GM18870 (cell line): ENCODE data around the gene CDKL4.
"Not testable (repeated sequence)": the region's sequence is repeated elsewhere in the genome, so short reads cannot be mapped to it uniquely, and the experiment has no call there.

Experiments used
- ATAC-seq: cut with Tn5 transposase; IDR thresholded peaks from one replicate; pipeline ENCODE4 v1.9.1; 2021; ENCODE audit warnings: moderate library complexity; ENCODE audit not compliant: unreplicated experiment

Gene CDKL4

DNA sequence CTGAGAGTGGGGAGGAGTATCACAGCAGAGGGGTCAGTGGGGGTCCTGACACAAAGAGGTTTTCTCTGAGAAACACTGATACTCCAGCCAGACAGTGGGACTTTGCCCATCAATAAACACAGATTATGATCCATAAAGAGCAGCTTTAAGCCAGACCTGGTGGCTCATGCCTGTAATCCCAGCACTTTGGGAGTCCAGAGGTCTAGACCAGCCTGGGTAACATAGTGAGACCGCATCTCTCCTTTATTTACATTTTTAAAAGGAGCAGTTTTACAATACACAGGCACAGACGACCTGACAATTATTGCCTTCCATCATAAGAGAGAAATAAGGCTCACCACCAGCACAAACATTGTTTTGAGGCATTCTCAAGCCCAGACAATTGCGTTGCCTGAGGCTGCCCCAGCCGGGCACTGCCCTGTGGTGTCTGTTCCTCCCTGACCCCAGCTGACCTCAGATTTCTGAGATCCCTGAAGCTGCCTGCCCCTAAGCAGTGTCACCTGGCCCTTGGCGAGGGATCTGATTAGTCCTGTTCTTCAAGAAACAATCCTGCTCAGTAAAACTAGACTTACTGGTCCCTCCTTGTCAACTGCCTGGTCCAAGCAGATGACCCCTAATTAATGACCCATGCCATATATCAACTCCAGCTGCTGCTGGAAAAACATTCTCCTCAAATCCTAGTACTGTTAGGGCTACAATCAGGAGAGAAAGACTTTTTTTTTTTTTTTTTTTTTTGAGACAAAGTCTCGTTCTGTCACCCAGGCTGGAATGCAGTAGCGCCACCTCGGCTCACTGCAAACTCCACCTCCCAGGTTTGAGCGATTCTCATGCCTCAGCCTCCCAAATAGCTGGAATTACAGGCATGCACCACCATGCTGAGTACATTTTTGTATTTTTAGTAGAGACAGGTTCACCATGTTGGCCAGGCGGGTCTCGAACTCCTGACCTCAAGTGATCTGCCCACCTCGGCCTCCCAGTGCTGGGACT lies 63.5 kb downstream of the CDKL4 start:
- no peak for ATAC-seq

- no peak for ATAC-seq
Measured at GRCh38 chr2:39178756-39179155, 65.0 kb downstream of the CDKL4 start.

DNA sequence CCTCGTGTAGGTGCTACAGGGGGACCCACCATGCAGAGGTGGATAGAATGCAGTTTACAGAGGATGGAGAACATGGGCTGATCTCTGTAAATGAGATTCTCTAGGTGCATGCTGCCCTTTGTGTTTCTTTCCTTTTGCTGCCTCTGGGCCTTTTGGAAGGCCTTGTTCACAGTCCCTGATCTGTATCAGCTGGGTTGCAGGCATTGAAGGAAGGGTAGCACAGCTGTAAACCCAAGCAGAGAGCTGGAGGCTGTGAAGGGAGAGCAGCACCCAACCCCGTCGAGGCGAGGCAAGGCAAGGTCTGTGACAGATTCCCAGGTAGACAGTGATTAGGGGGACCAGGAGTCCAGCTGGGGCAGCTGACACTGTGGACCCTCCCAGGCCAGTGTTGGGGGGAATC lies 66.8 kb downstream of the CDKL4 start:
- no peak for ATAC-seq

DNA sequence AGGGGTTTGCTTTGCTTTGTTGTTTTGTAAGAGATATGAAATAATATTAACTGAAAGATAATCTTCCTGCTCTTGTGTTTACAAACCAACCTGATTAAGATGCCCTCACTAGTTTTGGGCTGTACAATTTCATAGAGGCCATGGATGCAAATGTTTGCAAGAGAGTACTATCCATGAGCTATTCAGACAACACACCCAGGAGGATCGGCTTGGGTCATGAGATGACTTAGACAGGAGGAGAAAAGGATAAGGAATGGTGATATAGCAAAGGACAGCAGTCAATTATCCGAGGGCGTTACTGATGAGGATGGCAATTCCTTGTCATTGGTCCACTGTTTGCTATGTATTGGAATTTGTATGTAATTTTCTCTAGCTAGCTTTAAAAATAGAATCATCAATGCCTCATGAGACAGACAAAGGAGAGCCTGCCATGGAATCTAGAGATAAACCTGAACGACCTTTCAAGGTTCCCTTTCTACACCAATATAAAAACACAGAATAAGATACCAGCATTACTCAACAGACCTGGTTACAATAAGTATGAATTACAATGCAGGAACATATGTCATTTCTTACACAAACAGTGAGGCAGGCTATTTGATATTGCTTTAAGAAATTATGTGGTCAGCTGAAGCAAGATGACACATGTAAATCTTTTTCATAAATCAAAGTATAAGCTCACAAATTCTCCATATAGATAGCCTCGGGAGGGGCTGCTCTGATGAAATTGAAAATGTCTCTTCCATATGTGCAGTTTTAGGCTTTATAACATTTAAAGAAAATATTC lies 68.6 kb downstream of the CDKL4 start:
- no peak for ATAC-seq

DNA sequence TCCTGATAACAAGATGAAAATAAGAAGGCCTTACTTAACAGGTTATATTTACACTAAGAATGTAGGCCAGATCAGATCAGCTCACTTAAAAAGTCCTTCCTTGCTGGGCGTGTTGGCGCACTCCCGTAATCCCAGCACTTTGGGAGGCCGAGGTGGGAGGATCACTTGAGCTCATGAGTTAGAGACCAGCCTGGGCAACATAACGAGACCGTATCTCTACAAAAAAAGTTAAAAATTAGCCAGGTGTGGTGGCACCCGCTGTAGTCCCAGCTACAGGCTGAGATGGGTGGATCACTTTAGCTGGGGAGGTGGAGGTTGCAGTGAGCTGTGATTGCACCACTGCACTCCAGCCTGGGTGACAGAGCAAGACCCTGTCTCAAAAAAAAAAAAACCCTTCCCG lies 69.7 kb downstream of the CDKL4 start:
- ATAC-seq: no peak

- not testable (repeated sequence) for ATAC-seq
Measured at GRCh38 chr2:39172047-39172706, 71.6 kb downstream of the CDKL4 start.

GRCh38 chr2:39171621-39172020 lies 72.1 kb downstream of the CDKL4 start:
- no peak for ATAC-seq

DNA sequence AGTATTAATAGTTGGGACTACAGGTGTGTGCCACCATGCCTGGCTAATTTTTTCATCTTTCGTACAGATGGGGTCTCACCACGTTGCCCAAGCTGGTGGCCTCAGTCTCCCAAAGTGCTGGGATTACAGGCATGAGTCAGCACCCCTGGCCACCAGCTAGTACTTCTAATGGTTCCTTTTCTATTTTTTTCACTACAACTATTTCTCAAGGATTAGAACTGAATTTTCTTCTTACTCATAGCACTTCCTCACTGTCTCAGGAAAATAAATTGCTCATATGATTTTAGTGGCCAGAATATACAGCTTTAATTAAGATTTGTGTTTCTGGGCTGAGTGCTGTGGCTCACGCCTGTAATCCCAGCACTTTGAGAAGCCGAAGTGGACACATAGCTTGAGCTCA lies 79.7 kb downstream of the CDKL4 start:
- no peak for ATAC-seq

GRCh38 chr2:39160982-39161381 lies 82.8 kb downstream of the CDKL4 start:
- ATAC-seq: no peak

GRCh38 chr2:39159283-39159682 lies 84.5 kb downstream of the CDKL4 start:
- no peak for ATAC-seq

DNA sequence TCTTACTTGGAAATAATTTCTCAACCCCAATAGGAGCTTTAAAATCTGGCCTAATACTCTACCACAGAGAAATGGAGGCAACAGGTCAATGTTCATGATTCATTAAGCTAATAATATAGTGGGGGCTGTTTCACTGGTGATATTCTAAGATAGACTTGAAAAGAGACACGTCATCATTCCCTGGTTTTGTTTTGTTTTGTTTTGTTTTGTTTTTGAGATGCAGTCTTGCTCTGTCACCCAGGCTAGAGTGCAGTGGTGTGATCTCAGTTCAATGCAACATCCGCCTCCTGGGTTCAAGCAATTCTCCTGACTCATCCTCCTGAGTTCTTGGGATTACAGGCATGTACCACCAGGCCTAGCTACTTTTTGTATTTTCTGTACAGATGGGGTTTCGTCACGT lies 85.4 kb downstream of the CDKL4 start:
- ATAC-seq: no peak

DNA sequence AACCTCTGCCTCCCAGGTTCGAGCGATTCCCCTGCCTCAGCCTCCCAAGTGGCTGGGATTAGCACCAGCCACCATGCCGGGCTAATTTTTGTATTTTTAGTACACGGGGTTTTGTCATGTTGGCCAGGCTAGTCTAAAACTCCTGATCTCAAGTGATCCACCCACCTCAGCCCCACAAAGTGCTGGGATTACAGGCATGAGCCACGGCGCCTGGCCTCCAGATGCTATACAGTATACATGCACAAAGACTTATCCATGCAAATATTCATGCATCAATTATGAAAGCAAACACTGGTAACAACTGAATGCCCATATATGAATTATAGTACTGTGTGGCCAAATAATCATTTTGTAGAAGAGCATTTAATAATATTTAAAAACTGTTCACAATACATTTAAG lies 86.9 kb downstream of the CDKL4 start:
- no peak for ATAC-seq

DNA sequence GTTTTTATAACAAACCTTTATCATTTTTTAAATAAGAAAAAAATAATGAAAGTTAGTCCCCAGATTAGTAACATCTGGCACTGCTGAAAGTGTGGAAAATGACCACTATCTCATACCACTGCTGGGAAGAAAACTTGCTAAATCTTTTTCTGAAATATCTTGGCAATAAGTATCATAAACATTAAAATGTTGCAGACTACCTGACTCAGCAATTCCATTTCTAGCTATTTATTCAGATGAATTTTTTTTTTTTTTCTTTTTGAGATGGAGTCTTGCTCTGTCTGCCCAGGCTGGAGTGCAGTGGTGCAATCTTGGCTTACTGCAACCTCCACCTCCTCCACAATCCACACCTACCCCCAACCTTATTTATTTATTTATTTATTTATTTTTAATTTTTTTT lies 87.7 kb downstream of the CDKL4 start:
- ATAC-seq: no peak

DNA sequence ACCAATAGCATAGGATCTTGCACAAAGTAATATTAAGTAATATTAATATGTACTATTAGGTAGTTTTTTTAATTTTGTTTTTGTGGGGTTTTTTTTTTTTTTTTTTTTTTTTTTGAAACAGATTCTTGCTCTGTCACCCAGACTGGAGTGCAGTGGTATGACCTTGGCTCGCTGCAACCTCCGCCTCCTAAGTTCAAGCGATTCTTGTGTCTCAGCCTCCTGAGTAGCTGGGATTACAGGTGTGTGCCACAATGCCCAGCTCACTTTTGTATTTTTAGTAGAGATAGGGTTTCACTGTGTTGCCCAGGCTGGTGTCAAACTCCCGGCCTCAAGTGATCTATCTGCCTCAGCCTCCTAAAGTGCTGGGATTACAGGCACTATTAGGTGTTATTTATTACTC lies 88.2 kb downstream of the CDKL4 start:
- not testable (repeated sequence) for ATAC-seq

DNA sequence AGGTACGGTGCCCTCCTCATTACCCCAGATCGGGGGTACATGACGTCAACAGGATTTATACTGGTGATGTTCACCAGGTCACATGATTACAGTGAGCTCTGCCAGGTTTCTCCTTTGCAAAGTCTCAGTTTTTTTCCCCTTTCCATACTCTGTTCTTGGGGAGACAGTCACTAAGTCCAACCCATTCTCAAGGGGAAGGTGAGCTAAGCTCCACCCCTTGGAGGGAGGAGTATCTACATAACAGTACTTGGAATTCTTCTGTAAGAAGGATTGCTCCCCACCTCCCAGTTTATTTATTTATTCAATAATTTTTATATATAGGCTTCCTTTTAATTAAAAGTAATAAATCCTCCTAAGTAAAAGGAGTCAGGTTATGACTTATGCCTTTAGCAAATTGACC lies 88.8 kb downstream of the CDKL4 start:
- ATAC-seq: no peak

- no peak for ATAC-seq
Measured at GRCh38 chr2:39153312-39153711, 90.5 kb downstream of the CDKL4 start.

GRCh38 chr2:39152504-39152903 lies 91.3 kb downstream of the CDKL4 start:
- ATAC-seq: no peak

GRCh38 chr2:39150890-39151497 lies 92.8 kb downstream of the CDKL4 start:
- no peak for ATAC-seq

DNA sequence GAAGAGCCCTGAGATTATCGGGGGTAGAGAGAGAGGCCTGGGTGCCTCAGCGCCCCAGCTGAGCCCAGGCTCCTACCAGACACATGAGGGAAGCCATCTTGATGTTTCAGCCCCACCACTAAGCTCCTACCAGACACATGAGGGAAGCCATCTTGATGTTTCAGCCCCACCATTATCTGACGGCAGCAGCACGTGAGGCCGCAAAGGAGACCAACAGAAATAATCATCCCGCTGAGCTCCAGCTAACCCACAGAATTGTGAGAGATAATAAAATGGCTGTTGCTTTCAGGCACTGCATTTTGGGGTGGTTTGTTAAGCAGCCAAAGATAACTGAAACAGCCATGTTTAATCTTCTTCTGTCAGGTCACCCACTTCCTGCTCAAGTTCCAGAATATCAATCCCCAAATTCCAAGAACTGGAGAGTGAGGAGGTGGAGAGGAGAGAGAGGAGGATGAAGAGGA lies 93.6 kb downstream of the CDKL4 start:
- ATAC-seq: no peak

DNA sequence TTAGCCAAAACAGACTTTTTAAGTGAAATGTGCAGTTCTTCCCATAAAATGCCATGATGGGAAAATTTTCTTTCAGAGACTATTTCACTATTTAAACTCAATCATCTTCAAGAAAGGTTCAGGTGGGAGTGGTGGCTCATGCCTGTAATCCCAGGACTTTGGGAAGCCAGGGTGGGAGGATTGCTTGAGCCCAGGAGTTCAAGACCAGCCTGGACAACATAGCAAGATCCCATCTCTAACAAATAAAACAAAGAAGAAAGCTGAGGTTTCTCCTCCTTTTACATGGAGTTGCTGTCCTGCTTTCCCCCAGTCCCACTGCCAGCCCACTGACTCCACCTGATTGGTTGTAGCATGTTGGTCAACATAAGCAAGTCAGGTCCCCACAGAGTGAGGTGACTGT lies 97.1 kb downstream of the CDKL4 start:
- ATAC-seq: no peak

GRCh38 chr2:39145906-39146421 lies 97.8 kb downstream of the CDKL4 start:
- no peak for ATAC-seq
